RWPE1 (cell line): ENCODE data around the gene SLC7A8.

Source experiments
- CTCF ChIA-PET: fragments of 350-600 bp; sonication (Branson Sonifier 250); formaldehyde crosslinking; extraction: SDS; loops from one replicate; lab custom pipeline; 2021; lab: Yijun Ruan, JAX
- POLR2A ChIA-PET: fragments of 400-600 bp; formaldehyde crosslinking; extraction: SDS; loops from one replicate; lab custom pipeline; 2020; ENCODE audit warnings: antibody characterized with exemption; ENCODE audit not compliant: low non-redundant PET; lab: Yijun Ruan, JAX
- DNase-seq: peaks from one replicate; pipeline ENCODE4 v3.0.0; 2012; ENCODE audit warnings: low spot score
- H3K27ac ChIP-seq: fragments of 450-650 bp; 2 replicates; pipeline ENCODE4 v1.5.1; 2017
- CTCF ChIP-seq: fragments of 450-650 bp; conservative IDR thresholded peaks from 2 replicates; pipeline ENCODE4 v1.5.1; 2017; ENCODE audit warnings: low read depth, mild to moderate bottlenecking

SLC7A8 gene

GRCh38 chr14:23195552-23196101, 12.2 kb upstream of the SLC7A8 start:
- H3K27ac ChIP-seq = no peak overlapping the region
- ChIA-PET CTCF (no interaction called here), POLR2A (no interaction called here)
- DNase-seq = no peak
- no peak for TF ChIP-seq CTCF

- POLR2A ChIA-PET = no interaction called here
These were observed 10.0 kb upstream of the SLC7A8 start for GRCh38 chr14:23193432-23193831.

GRCh38 chr14:23187925-23188324, 4.5 kb upstream of the SLC7A8 start:
- no peak for TF ChIP-seq CTCF
- H3K27ac ChIP-seq = no peak overlapping the region
- ChIA-PET CTCF (interaction anchor here (0.6 to 4.7 kb wide), 7 partner anchors 33 to 75 kb away, joined by 4 to 78 read pairs (median 6); no protein-coding TSS in a partner anchor), POLR2A (no interaction called here)
- DNase-seq = no peak

More at GRCh38 chr14:23193432-23193831, 10.0 kb upstream of the SLC7A8 start:
- no peak for TF ChIP-seq CTCF
- H3K27ac ChIP-seq = no peak overlapping the region
- no peak for DNase-seq
- CTCF ChIA-PET = interaction anchor here (1.8 kb wide), 1 partner anchor 73 kb away, joined by 6 read pairs; no protein-coding TSS in a partner anchor

GRCh38 chr14:23186913-23187654, 3.6 kb upstream of the SLC7A8 start:
- CTCF ChIA-PET = interaction anchor here (0.5 to 4.7 kb wide), 16 partner anchors 20 to 663 kb away, joined by 3 to 78 read pairs (median 4); partner anchors contain the start of gene CEBPE
- POLR2A ChIA-PET = no interaction called here
- peak; percentile 65 for DNase-seq
- H3K27ac ChIP-seq = no peak overlapping the region
- peak; percentile 81 for TF ChIP-seq CTCF

GRCh38 chr14:23185063-23185462, 1.6 kb upstream of the SLC7A8 start:
- TF ChIP-seq CTCF = no peak
- ChIA-PET CTCF (interaction anchor here (4.7 kb wide), 1 partner anchor 64 kb away, joined by 78 read pairs; no protein-coding TSS in a partner anchor), POLR2A (no interaction called here)
- DNase-seq = no peak
- no peak overlapping the region for H3K27ac ChIP-seq

- ChIA-PET POLR2A (no interaction called here), CTCF (interaction anchor here (0.6 to 0.7 kb wide), 2 partner anchors 12 to 66 kb away, joined by 3 read pairs; no protein-coding TSS in a partner anchor)
- no peak for DNase-seq
- peak overlapping the region; percentile 34; the same call in 1 of the 2 replicates for H3K27ac ChIP-seq
- no peak for TF ChIP-seq CTCF
These were observed 346 bp downstream of the SLC7A8 start for GRCh38 chr14:23183158-23183470.
